ENCODE measurements around the gene STYXL1.

Gene STYXL1

GRCh38 chr7:75979759-75980429, 67.9 kb downstream of the STYXL1 start:
- no peak for DNase-seq (ENCODE audit: low spot score)

GRCh38 chr7:75977743-75978142, 70.1 kb downstream of the STYXL1 start:
- DNase-seq (ENCODE audit: low spot score): no peak

GRCh38 chr7:75971961-75972763, 75.6 kb downstream of the STYXL1 start:
- peak; percentile 5 for DNase-seq (ENCODE audit: low spot score)

GRCh38 chr7:75971309-75971960, 76.4 kb downstream of the STYXL1 start:
- no peak for DNase-seq (ENCODE audit: low spot score)

- DNase-seq (ENCODE audit: low spot score): no peak
Measured at GRCh38 chr7:75969704-75970498, 77.9 kb downstream of the STYXL1 start.

- DNase-seq (ENCODE audit: low spot score): no peak
Measured at GRCh38 chr7:75969182-75969581, 78.6 kb downstream of the STYXL1 start.

GRCh38 chr7:75968561-75969001, 79.2 kb downstream of the STYXL1 start:
- no peak for DNase-seq (ENCODE audit: low spot score)

- no peak for DNase-seq (ENCODE audit: low spot score)
Measured at GRCh38 chr7:75968012-75968411, 79.8 kb downstream of the STYXL1 start.

- no peak for DNase-seq (ENCODE audit: low spot score)
Measured at GRCh38 chr7:75967487-75967997, 80.3 kb downstream of the STYXL1 start.

- DNase-seq (ENCODE audit: low spot score): no peak
Measured at GRCh38 chr7:75967055-75967454, 80.7 kb downstream of the STYXL1 start.

- no peak for DNase-seq (ENCODE audit: low spot score)
Measured at GRCh38 chr7:75966190-75966961, 81.4 kb downstream of the STYXL1 start.

- no peak for DNase-seq (ENCODE audit: low spot score)
Measured at GRCh38 chr7:75965617-75966016, 82.2 kb downstream of the STYXL1 start.

- no peak for DNase-seq (ENCODE audit: low spot score)
Measured at GRCh38 chr7:75963381-75963995, 84.3 kb downstream of the STYXL1 start.

- DNase-seq (ENCODE audit: low spot score): no peak
Measured at GRCh38 chr7:75962607-75963380, 85.0 kb downstream of the STYXL1 start.

- DNase-seq (ENCODE audit: low spot score): no peak
Measured at GRCh38 chr7:75961218-75961617, 86.6 kb downstream of the STYXL1 start.

- DNase-seq (ENCODE audit: low spot score): no peak
Measured at GRCh38 chr7:75960372-75960771, 87.4 kb downstream of the STYXL1 start.

GRCh38 chr7:75958802-75959543, 88.8 kb downstream of the STYXL1 start:
- no peak for DNase-seq (ENCODE audit: low spot score)

GRCh38 chr7:75957021-75957736, 90.6 kb downstream of the STYXL1 start:
- no peak for DNase-seq (ENCODE audit: low spot score)
